ENCODE results near the gene CALM1.

CALM1 gene

DNA sequence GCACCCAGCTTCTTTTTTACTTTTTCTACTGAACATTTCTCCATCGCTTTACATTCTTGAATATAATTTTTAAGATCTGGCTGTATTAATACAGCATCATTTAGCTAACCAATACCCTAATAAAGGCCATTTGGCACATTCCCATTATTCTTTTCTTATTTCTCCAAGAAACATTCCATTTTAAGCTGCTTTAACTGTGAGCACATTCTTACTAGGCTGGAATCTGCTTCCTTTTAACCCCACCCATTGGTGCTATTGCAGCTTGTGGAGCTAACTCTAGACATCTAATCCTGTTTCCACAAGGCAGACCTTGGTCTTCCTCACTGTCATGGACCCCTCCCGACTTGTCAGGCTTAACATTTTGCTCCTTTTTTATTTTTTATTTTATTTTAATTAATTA is 15.2 kb downstream of the CALM1 start:
- DNase-seq: no peak

- no peak for DNase-seq
Observed at GRCh38 chr14:90416720-90417119, 19.9 kb downstream of the CALM1 start.

DNA sequence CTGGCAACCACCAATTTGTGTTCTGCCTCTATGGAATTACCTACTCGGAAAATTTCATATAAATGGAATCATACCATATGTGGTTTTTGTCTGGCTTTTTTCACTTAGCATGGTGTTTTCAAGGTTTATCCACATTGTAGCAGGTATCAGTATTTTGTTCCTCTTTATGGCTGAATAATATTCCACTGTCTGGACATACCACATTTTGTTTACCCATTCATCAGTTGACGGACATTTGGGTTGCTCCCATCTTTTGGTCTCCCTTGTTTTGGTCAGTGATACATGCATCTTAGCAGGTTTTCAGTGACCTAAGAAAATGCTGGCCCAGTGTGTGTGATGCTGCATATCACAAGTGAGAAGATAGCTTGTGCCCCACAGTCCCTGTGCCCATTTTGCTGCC is 21.2 kb downstream of the CALM1 start:
- DNase-seq: no peak

- DNase-seq: no peak
Observed at GRCh38 chr14:90419200-90419599, 22.4 kb downstream of the CALM1 start.

GRCh38 chr14:90421001-90421631 is 24.3 kb downstream of the CALM1 start:
- DNase-seq: no peak

- no peak for DNase-seq
Observed at GRCh38 chr14:90421632-90422020, 24.8 kb downstream of the CALM1 start.

DNA sequence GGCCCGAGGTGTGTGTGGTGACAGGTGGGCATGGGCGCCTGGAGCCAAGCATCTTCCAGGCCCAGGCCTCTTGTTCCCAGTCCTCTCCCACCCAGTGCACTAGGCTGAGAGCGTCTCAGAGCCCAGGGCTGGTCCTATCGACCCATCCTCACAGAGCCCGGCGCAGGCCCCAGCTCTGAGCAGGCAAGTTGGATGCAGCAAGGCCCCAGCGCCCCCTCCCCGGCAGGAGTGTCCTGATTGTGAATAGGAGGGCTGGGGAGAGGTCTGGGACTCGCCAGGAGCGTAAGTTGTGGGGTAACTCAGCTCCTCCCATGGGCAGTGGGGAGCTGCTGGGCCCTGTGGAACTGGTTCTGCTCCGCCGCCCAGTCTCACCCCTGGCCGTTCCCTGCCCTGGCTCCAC is 26.3 kb downstream of the CALM1 start:
- DNase-seq: no peak

DNA sequence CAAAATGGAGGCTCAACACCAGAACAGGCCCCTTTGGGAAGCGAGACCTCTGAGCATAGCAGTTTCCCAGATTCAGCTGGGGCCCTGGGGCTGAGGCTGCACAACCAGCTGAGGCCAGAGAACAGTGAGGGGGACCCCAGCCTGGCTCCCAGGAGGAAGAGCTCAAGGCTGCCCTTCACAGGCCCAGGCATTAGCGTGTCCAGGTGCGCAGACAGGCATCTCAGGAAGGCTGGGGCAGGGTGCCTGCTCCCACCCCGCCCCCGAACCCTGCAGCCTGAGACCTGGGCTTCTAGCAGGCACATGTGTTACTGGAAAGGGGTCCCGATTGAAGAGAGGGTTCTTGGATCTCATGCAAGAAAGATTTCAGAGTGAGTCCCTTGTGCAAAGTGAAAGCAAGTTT is 27.2 kb downstream of the CALM1 start:
- no peak for DNase-seq

- no peak for DNase-seq
Observed at GRCh38 chr14:90424686-90425372, 28.0 kb downstream of the CALM1 start.

- no peak for DNase-seq
Observed at GRCh38 chr14:90425373-90425879, 28.6 kb downstream of the CALM1 start.

GRCh38 chr14:90426031-90426540 is 29.3 kb downstream of the CALM1 start:
- DNase-seq: no peak

DNA sequence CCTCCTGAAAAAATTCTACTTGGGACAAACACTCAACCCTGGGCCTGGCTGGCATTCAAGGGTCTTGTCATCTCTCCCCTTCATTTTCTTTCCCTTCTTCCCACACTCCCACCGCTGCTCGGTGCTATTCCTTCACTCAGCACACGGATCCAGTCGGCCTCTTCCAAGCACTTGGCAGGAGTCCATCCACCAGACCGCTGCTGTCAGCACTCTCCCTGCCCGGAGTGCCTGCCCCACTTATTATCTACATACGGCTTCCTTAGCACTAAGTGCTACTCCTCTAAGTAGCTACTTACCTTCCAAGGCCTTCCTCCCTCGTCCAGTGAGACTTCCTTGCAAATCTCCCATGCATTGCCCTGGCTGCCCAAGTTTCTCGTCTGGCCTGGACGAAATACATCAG is 29.8 kb downstream of the CALM1 start:
- no peak for DNase-seq

DNA sequence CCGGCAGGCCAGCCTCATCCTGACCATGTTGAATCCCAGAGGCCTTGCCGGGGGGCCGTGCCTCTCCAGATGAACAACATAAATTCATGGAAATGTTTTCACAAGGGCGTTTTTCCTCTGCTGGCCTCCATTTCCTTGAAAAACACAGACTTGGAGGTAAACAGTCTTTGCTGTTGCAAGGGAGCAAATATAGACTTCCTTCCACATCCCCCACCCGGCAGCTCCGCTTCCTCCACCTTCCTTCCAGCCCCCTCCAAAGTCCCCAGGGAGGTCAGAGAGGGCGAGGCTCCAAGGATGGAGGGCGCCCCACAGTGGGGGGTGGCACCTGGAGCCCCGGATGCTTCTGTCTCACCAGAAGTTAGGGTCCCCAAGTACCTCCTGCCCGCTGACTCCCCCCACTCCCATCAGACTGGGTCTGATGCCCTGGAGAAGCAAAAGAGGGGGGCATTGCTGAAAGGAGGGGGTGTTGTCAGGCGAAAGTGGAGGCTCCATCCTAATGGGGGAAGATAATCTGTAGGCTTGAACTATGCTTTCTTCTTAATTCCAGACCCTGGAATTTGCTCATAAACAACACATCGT is 31.1 kb downstream of the CALM1 start:
- DNase-seq: no peak

DNA sequence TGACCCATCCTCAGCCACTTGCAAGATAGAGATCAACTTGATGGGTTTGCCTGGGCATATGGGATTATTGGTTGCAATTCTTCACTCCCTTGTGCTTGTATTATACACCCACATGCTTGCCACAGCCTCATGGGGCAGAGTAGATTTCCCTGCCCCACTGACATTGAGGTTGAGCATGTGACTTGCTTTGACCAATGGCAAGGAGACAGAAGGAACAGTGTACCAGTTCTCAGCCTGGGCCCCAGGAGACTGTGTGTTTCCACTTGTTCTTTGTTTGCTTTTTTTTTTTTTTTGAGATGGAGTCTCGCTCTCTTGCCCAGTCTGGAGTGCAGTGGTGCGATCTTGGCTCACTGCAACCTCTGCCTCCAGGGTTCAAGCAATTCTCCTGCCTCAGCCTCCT is 31.8 kb downstream of the CALM1 start:
- no peak for DNase-seq

GRCh38 chr14:90429236-90429635 is 32.4 kb downstream of the CALM1 start:
- DNase-seq: no peak

GRCh38 chr14:90429754-90430153 is 32.9 kb downstream of the CALM1 start:
- no peak for DNase-seq

DNA sequence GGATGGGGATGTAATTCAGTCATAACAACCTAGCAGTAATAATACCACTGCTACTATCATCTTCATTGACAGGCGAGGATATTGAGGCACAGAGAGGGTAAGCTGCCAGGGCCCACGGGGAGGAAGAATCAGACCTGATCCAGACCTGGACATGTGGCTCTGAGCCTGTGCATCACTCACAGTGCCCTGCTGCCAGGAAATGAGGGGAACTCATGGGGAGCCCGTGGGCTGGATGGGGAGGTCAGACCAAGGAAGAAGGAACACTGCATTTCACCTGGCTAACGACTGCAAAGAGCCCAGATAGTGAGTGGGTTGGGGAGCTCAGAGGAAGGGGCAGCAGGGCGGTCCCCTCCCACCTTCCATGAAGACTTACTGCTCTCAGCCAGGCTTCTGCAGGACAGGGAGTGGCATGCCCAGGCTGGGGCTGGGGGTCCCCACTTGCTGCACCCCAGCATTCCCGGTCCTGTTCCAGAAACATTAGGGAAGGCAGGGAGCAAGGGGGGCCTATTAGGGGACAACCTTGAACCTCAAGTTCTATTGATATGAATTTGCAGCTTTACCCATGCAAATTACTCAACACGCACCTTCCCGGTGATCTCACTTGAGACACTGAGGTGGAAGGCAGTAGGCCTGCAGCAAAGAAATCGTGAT is 37.7 kb downstream of the CALM1 start:
- DNase-seq: no peak

DNA sequence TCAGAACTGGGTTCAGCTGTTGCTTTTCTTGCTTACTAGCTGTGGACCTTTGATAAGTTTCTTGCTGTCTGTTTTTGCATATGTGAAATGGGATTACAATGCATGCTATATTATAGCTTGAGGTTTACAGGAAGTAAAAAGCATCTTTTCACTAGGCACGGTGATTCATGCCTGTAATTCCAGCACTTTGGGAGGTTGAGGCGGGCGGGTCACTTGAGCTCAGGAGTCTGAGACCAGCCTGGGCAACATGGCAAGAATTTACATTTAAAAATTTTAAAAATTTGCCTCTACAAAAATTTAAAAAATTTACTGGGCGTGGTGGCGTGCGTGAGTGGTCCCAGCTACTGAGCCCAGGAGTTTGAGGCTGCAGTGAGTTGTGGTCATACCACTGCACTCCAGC is 42.0 kb downstream of the CALM1 start:
- no peak for DNase-seq

DNA sequence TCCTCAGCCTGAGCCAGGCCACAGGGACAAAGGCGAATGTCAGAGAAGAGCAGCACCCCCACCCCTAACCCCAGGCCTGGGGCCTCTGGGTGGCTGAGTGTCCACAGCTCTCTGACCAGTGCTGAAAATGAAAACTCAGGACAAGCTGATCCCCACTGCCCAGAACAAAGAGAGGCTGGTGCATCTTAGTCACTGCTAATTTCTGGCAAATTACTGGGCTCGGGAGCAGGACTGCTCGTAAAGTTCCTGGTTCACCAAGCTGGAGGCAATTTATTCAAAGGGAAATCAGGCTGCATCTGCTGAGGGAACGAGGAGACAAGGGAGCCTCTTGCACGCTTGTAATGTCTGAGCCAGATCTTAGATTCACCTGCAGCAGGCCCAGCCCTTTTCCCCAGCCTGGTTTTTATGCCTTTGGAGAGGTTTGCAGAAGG is 43.2 kb downstream of the CALM1 start:
- no peak for DNase-seq

GRCh38 chr14:90440592-90440991 is 43.8 kb downstream of the CALM1 start:
- DNase-seq: no peak

DNA sequence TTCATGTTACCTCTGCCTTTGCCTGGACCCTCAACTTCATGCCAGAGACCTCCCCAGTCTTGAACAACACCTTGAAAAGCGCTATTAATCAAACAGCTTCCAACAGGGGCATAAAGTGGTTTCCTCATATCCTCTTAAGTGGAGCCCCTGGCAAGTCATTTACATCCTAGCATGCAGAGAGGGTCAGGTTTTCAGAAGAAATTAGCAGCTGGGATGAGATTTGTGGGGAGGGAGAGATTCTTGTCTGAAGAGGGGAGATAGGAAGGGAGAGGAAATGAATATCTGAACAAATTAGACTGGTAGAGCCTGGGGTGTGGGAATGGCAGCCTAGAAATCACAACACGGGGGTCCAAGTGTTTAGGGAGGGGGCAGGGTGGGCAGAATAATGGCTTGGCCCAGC is 45.6 kb downstream of the CALM1 start:
- DNase-seq: no peak

DNA sequence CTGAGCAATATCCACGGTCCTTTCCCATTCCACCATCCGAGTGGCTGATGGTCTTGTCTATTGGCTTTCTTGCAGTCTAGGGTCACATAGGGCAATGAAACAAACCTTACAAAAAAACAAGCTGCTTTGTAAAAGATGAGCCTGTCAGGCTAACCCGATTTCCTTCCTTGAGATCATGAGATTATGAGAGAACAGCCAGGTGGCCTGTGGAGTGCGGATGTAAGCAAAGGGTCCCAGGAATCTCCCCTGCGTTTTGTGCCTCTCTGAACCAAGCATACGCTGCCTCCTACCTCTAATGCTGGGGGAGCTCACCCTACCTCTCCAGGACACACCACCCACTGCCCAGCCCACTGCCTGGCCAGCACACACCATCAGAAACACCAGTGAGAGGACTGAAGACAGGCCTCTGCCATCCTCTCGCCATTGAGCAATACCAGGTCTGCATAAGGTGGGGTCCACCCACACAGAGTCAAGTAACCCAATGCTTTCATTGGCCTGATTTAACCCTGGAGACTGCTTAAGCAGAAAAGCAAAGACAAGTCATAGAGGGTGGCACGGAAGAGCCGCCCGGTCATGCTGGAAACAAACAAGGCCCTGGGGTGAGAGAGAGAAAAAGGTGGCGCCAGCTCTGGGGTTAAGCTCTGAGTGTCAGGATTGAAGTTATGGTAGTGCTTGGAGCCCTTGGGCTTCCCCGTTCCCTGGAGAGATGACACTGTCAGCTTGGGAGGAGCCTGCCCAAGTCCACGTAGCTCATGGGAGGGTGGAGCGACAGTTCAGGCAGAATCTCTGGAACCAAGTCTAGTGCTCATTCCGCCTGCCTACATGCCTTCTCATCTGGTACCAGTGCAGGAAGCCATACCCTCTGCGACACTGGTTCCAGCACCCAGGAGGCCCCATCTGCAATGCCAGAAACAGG is 46.6 kb downstream of the CALM1 start:
- DNase-seq: no peak

All from stimulated activated CD4-positive, alpha-beta T cell treated with anti-CD3 and anti-CD28 coated beads, Interleukin-12 subunit alpha, Interleukin-12 subunit beta, amount 100 ng/mL, for 4 hours (primary cell).